Effector CD4-positive, alpha-beta T cell (primary cell): ENCODE data around the gene METTL25B.

Experiments used
- DNase-seq: peaks from one replicate; pipeline ENCODE4 v3.0.0-alpha.2; 2020

The METTL25B gene

DNA sequence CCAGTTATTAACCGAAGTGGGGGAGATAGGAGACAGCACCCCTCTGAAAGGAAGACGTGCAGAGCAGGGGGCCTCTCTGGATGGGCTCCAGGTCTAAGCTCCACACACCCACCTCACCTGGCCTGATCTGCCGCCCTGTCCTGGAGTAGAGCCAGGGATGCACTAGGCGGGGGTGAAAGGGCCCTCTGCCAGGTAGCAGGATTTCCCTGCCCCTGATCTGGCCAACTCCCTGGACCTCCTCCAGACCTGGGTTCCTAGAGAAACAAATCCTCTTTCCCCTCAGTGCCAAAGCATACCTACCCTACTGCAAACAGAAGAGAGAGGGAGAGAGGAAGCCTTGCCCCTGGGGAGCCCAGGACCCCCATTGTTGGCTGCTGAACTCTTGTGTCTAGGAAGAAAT is 24.9 kb upstream of the METTL25B start:
- DNase-seq: no peak

DNA sequence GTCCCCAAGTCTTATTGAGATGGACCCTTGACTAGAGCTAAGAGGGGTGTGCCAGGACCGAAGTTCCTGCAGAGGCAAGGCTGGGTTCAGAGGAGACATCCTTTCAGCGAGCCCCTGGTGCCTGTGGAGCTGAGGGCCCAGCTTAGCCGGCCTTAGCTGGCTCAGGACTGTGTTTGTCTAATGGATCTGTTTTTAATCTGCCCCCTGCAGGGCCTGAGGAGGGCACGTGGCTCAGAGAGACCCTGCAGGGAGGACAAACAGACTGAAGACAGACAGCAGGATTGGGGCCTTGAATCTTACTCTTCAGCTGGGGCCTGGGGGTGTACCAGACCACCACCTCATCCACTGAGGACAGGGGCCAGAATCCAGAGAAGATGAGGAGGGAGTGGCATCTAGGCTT is 24.5 kb upstream of the METTL25B start:
- no peak for DNase-seq

DNA sequence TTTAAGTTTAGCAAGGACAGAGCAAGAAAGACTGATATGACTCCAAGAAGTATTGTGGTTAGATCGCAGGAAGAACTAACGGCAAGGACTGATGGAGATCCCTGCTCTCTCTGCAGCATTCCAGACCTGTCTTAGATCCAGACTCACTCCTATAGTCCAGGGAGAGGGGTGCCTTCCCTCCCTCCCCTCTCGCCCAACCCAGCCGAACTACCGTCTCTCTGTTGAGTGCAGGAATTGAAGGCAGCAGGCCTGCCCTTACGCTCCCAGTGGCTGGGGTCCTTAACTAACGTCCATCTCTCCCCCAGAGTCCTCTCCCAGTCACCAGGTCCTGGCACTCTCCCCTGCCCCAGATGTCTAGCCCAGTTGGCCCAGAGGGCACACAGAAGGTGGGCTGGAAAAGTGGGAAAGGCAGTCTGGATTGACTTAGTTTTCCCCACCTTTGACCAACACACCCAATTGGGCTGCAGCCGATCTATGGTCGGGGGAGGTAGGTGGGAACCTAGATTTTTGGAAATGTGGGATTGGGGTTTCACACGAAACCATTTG is 24.0 kb upstream of the METTL25B start:
- DNase-seq: no peak

DNA sequence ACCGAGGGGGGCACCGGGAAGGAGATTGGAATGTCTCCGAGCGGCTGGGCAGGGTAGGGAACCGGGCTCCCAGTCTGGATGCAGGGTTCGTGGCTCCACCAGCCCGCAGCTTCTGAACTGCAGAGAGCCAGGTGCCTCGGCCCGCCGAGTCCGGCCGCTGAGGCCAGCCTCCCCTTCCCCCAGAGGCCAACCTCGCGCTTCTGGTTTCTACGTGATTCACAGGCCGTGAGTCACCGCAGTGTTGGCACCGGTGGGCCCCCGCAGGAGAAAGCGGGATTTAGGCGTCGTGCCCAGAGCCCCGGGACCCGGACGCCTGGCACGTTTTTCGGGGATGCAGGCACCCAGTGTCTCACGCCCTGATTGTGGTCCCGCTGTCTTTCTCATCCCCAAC is 23.3 kb upstream of the METTL25B start:
- DNase-seq: no peak

DNA sequence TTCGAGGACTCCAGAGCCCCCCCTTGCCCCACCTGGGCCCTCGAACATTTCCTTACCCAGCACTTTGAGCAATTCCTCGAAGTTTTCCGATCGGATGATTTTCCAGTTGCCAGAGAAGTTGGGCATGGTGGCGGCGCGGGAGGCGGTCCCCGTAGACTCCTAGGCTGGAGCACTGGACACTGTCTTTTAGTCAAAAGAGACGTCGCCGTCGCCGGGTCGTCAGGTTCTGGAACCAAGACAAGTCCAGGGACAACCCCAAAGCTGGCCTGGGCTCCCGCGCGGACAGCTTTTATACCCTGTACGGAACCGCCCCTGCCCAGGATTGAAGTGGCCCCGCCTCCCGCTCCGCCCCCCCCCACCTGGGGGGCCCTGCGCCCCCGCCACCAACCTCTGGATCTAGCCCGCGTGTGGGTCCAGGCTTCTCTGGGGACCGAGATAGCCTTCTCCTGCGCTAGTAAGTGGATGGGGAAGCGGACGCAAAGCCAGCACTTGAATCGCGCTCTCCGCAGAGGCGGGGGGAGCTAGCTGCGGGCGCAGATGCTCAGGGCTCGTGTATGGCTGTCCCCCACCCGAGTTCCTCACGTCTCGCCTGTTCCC is 22.9 kb upstream of the METTL25B start, which contains the start of gene CRABP2:
Gene CRABP2 (minus strand): TSS at position 263 of the 597 bp plus-strand sequence. CDS start 137 bp downstream, at position 126.
- DNase-seq: peak; percentile 26

DNA sequence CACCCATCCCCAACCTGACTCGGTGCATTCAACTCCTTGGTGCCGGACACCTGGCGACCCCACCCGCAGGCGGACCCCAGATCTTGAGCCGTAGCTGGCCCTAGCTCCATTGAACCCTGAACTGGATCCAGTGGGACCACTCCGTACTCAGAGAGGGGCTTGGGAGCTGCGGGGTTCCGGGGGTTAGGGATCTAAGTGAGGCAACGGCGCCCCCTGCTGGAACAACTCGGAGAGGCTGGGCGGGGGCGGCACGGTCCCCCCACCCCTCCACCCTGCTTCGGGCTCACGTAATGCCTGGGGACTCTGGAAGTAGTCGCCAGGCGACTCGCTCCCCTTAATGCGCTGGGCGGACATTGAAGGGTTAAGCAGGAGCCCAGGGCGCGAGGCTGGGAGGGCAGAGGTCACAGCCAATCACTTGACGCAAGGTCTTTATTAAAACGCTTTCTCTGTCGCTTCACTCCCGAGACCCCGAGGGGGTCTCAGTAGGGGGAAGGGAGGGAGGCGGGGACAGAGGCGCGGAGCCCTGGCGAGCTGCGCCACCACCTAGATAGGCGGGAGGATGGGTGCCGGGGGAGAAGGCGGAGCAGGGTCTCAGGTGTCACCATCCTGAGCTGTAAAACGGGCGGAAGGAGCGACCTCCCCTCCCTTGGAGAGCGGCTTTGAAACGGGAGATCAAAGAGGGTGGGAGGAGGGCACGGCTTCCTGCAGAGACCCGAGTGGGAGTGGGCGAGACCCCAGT is 22.2 kb upstream of the METTL25B start:
- DNase-seq: peak; percentile 65

DNA sequence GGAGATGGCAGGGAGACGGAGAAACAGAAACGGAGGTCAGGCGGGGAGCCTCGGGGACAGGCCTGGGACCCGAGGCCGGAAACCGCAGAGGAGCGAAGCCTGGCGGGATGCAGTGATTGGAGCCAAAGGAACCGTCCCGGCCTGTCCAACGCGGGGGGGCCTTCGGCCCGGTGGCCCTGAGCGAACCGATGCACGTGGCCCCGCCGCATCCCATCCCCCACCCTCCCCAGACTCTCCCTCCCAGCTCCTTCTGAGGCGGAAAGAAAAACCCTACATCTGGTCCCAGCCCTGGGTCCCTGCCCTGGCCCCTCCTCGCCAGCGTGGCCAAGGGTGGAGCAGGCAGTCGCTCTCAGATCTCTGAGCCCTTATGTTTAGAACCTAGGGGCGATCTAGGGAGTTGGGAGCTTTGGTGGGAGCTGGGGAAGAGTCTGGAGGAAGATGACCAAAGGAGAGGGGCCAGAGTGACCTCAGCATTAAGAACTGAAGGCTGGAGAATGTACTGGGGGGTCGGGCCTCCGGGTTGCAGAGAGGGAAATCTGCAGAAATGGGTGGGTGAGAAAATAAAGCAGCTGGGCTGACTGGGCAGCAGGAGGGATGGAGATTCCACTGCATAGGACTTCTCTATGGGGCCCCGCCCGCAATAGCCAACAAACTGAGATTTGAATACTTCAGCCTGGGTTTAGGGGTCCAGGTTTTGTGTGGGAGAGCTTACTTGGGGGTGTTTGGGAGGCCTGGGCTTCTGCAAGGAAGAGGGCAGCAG is 21.4 kb upstream of the METTL25B start:
- DNase-seq: no peak

DNA sequence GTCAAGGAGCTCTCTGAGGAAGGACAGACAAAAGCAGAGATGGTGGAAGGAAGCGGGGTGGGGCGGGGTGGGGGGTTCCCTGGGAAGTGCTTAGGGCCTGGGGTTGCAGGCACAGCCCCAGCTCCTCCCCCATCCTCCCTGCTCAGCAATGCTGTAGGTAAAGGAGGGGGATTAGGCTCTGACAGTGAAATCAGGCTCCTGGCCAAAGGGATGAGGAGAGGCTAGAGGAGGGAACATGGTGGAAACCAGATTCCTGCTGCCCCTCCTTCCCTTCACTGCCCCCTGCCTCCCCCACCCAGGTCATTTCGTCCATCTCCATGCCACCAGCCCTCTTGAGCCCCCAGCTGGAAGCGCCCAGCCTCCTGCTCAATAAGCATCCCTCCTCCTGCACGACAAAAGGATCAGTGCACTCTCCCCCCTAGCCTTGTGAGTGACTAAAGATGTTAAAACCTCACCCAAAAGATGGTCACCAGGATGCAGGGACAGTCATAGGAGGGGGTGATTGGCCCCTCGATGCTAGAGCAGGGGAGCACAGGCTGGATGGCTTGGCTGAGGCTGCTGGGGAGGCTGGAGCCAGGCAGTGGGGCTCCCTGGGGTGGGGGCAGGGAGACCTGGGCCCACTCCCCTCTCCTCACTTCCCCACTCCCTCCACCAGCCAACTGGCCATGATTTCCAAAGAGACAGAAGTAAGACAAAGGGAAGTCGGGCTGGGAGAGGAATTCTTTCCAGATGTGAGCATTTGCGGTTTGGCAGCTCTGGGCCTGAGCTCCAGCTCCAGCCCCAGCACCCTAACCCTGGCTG is 20.7 kb upstream of the METTL25B start:
- DNase-seq: no peak

DNA sequence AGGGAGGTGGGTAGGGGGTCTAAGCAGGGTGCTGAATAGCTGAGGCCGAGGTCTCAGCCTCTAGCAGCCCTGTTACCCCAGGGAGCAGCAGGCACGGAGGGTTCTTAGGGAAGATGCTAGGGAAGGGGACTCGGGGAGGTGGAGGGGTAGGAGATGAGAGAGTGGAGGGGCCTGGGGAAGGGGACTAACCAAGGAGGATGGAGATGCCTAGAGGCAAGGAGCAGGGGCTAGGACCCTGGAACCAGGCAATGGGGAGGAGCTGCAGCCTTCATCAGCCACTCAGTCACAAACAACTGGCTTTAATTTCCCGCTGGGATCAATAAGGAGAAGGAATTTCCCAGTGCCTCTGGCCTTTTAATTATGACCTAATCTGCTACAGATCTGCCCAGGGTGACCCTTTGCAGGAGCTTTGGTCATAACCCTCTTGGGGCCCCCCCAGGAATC is 20.0 kb upstream of the METTL25B start:
- no peak for DNase-seq

DNA sequence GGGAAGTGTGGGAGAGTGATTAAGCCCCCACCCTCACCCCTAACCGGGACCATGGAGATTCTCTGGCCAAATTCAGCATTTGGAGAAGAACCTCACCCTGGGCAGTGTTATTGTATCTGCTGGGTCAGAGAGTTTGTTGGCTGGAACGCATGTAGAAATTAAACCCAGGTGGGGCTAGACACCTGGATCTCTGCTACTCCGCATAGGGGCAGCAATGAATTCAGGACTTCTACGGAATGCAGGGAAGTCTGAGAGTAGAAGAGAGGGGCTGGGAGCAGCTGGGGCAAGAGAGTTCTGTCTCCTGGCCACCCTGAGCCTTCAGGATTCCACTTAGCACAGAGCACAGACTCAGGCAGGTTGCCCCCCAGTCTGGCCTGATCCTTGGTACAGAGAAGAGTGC is 19.2 kb upstream of the METTL25B start:
- DNase-seq: no peak

DNA sequence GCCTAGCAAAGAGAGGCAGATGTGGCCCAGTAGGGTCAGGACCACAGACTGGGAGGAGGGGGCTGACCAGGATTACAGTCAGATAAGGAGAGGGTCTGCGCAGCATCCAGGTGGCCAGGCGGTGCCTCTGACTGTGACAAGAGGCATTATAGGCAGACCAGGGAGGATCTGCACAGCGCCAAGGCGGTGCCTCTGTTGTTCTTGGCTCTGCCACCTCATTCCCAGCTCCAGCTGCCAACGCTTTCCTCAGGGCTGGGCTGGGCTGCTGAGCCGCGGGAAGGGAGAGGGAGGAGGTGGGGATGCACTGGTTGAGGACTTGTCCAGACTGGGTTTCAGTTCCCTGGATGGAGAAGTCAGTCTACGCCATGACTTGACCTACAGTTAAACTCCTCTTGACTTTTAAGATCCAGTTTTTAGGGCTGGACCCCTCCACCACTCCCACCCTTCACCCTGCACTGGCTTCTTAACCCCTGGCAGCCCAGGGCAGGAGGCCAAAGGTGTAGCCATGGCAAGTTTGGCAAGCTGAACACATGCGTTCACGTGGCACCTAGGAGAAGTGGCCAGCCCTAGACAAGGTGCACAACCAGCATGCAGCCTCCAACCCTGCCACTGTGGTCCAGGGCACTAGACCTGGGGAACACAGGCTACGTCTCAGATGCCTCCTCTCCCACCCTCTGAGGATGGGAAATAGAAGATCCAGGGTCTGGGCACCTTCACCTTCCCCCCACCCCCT is 18.3 kb upstream of the METTL25B start:
- no peak for DNase-seq

DNA sequence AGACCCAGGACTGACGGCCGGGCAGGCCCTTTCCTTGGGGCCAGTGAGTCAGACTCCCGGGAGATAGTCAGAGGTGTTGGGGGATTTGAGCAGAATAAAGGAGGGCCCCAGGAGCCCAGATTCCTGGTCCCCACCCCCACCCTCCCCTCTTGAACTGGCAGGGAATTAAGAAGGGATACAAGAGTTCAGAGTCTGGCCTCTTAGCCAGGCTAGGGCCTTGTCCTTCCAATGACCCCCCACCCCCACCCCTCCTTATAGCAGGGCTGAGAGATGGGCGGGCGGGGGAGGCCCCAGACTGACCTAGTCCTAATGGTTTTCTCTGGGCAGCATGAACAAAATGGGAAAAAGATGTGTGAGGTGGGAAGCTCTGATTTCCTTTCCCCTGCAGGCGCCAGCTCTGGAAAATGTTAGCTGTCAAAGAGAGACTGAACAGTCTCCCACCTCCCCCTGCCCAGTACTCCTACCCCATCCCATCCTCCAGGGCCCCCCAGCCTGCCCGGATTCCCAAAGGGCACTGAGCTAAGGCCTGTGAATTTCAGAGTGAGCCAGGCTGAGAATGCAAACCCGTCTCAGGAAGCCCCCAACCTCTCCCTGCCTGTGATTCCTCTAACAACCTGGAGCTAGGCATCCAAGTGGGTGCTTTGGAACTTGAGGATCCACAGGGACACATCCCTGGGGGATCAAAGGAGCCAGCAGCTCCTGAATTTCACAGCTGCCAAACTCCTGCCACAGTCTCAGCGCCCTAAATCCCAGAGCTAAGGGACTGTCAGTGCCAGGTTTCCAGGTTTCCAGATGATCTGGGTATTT is 17.1 kb upstream of the METTL25B start:
- no peak for DNase-seq

DNA sequence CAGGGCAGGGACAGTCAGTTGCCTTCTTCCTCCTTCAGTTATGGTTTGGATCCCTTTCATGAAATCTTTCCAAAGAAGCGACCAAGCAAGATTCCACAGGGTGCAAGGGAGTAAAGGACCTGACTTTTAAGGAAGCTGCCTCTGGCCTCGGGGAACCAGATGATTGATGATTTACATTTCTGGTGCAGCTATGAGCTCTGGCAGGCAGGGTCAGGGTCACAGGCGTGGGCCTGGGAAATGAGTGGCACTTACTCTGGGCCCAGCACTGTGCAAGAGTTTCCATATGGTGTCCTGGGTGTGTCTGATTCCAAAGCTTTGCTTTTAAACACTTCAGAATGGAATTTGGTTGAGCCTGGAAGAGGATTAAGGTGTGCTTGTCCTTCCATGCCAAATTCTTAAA is 15.6 kb upstream of the METTL25B start:
- DNase-seq: no peak

DNA sequence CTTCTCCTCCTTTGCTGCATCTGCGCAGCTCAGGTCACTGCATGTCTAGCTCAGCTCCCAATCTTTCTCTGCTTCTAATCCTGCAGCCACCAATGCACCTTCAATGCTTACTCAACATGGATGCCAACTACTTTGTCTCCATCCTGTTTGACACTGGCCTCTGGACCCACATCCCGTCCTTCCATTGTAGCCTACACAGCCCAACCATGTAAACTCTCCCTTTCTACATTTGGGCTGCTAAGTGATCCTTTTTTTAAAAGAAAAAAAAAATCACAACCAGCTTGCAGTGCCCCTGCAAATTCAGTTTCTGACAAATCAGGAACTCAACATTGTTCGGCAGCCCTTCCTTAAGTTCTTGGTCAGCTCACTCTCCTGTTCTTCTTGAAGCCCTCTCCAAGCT is 13.4 kb upstream of the METTL25B start:
- DNase-seq: no peak

DNA sequence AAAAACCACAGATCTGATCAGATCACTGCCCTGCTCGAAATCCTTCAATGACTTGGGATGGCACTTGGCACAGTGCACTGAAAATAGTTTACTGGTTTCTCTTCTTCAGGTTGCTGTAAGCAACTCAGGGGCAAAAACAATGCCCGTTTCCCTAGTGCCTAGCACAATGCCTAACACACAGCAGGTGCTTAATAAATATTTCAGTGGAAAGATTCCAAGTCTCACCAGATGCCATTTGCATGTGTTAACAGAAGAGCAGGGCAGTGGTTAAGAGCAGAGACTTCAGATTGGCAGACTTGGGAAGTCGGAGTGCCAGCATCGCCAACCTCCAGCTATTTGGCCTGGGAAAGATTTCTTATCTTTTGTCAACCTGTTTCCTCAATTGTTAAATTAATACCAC is 10.9 kb upstream of the METTL25B start:
- DNase-seq: no peak

DNA sequence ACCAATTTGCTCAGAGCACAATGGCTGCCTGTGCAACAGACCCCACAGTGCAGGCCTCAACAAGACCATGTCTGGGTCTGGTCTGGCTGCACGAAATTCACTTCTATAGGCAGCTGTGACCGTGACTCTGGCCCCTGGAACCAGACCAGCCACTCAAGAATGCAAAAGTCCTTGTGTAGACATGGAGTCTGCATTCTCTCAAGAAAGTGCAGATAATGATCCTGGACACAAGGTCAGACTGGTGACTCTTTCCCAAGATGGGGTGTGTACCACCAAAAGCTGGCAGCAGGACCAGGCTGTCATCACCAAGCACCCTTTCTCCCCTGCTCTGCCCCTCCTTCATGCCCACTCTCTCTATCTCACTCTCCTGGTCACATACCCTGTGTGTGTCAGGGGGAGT is 7.1 kb upstream of the METTL25B start:
- no peak for DNase-seq

DNA sequence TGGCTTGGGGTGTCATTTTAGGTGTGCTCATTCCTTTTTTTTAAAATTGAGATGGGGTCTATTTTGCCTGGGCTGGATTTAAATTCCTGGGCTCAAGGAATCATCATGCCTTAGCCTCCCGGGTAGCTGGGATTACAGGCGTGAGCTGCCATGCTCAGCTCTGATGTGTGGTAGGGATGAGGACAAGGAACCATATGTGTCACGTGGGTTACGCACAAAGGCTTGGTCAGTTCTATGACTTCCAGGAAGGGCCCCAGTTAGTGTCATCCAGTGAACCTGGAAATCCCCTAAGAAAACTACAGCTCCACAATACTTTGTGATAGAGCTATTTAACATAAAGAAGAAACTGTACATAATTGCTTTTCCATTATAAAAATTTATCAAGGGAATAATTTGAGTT is 6.7 kb upstream of the METTL25B start:
- DNase-seq: no peak

DNA sequence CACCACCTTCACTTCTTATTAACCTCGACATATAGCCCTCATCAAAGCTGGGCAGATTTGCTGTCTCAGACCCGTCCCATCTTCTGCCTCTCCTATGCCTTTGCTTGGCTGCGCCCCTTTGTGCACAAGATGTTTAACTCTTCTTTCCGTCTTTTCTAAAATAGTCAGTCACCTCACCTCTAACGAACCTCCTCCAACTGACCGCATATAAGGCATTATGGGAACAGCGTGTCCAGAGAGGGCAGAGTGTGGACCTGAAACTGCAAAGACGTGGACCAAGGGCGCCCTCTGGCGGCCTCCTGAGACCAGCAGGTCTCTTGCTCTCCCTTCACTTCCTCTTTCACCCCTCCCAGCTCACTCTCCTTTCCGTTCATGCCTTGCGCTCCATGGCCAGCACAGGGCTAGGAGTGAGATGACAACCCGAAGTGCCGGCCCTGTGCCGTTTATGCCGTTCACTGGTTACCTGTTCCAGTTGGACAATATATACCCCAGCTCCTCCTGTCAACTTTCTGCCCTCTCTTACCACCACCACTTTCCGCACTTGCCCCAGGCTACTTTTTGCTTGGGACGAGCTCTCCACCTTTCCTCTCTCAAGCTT is 2.5 kb upstream of the METTL25B start:
- peak; percentile 78 for DNase-seq

DNA sequence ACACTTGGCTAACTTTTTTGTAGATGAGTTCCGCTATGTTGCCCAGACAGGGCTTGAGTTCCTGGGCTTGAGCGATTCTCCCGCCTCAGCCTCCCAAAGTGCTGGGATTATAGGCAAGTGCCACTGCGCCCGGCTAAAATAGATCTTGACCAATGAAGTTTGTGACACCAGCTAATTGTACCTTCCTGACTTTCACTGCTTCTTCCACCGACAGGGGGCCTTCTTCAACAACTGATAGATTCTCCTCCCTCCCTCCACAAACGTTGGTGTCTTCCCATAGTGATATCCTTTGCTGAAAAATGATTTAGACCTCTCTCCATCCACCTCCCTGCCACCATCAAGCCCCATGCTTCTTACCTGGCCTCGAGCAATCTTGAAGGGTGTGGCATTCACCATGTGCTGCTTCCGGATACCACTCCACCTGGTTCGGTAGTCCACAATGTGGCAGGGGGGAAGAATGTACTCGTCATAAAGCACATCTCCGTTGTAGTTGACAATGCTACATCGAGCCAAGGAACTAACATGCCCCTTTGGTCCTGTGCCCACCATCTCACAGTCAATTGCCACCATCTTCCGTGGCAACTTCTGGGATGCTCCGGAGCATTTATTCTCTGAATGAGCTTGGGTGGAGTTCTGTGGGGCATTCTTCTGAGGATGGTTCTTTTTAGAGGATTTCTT is 1.6 kb upstream of the METTL25B start:
- DNase-seq: peak; percentile 22

DNA sequence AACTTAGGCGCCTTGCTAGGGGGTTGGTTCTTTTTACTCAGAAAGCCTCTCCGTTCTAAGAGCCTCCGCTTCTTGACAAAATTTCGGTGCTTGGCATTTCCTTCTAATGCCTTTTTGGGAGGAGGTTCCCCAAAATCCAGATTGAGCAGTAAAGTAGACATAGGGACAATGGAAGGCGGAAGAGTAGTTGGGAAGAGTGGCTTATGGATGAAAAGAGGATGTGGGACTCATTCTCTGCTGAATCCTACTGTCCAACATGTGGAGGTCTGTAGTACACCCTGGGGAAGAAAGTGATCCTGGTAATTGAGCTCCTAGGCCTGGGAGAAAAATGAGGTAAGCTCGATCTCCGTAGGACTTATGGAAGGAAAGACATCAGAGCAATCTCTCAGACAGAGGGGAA is 777 bp upstream of the METTL25B start:
- DNase-seq: no peak
